D721Med (cell line): ENCODE results near the gene RPS6KA4.

Source experiments
- DNase-seq: peaks from one replicate; pipeline ENCODE4 v3.0.0; 2011; ENCODE audit warnings: low spot score; ENCODE audit not compliant: insufficient read length
- FAIRE-seq: peaks from 2 replicates; lab custom pipeline; 2011; peaks lifted over from hg19 to GRCh38; lab: Jason Lieb, UNC
- TF ChIP-seq, protein P1 (sequence below): IDR thresholded peaks from 2 replicates; pipeline ENCODE4 v1.5.1; 2012; ENCODE audit warnings: mild to moderate bottlenecking, control low read depth; ENCODE audit not compliant: insufficient read depth; ENCODE audit errors: missing control alignments

The RPS6KA4 gene

DNA sequence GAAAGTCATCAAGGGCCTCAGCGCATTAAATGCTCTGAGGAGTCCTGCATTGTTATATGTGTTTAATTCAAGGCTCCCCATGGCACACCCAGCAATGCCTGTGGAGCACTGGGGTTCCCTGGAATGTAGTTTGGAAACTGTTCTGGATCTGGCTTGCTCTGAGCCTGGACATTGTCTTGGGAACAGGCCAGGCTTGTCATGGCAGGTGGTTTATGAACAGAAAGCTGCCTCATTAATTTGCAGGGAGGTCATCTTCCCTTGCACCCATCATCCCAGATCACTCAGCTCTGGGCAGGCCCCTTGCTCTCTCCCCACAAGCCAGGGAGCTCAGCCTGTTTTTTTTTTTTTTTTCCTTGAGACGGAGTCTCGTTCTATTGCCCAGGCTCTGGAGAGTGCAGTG is 32.9 kb downstream of the RPS6KA4 start:
- TF ChIP-seq, protein P1, sequence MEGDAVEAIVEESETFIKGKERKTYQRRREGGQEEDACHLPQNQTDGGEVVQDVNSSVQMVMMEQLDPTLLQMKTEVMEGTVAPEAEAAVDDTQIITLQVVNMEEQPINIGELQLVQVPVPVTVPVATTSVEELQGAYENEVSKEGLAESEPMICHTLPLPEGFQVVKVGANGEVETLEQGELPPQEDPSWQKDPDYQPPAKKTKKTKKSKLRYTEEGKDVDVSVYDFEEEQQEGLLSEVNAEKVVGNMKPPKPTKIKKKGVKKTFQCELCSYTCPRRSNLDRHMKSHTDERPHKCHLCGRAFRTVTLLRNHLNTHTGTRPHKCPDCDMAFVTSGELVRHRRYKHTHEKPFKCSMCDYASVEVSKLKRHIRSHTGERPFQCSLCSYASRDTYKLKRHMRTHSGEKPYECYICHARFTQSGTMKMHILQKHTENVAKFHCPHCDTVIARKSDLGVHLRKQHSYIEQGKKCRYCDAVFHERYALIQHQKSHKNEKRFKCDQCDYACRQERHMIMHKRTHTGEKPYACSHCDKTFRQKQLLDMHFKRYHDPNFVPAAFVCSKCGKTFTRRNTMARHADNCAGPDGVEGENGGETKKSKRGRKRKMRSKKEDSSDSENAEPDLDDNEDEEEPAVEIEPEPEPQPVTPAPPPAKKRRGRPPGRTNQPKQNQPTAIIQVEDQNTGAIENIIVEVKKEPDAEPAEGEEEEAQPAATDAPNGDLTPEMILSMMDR, result no peak
- DNase-seq, result no peak
- FAIRE-seq, result no peak

DNA sequence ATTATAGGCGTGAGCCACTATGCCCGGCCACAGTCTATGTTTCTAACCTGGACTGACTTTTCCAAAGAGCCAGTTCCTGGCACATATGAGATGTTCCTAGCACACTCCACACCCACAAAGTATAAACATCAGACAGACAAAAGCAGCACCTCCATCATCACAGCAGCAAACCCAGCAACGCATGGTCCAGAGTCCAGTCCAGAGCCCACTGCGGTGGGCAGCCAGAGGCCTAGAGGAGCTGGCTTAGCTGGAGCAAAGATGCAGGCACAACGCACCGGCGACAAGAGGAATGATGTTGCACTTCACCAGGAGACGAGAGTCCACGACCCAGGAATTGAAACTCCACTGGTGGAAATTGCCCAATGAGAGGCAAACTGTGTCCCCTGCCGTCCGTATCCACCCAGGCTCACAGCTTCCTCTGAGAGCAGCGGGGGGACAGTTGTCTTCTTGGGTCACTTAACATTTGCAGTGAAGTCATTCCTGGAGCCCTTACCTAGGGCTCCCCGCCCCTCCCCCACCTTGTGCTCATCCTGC is 36.6 kb downstream of the RPS6KA4 start:
- DNase-seq (no peak), FAIRE-seq (no peak)
- TF ChIP-seq, protein P1, result no peak

DNA sequence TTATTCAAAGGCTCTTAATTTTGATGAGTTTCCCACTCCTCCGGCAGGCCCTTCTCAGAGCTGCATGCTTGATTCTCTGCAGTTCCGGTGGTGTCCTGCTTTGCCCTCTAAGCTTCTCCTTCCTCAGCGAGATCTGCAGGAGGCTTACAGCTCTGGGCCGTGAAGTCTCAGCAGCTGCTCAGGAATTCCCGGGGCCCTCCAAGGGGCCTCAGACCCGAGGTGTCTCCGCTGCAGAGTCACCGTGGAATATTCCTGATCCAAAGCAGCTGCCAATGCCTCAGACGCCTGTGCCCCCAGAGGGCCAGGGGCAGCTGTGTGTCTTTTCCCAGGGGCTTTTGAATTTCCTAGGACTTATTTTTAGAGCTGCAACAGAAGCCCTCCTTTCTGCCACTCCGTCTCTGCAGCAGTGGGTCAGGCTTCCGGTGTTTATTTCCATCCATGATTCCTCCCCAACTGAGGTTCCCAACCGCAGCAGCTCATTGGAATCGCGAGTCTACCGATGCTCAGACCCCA is 37.2 kb downstream of the RPS6KA4 start:
- FAIRE-seq, result no peak
- DNase-seq, result peak; percentile 67
- TF ChIP-seq, protein P1, result no peak

DNA sequence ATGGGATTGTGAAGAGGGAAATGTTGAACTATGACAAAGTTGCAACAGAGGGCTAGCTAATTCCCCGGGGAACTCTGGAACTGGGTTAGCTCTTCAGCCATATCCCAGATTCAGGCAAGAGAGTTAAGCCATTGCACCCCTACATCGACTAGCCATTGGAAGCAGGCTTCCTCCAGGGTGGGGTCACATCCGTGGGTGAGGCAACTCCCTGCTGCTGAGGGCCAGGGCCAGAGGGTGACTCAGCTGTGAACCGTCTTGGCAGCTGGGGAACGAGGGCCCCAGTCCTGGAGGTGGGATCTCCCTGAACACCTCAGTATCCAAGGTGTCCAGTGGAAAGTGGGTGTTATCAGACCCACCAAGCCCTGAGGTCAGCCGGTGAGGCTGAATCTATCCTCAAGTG is 41.1 kb downstream of the RPS6KA4 start:
- no peak for FAIRE-seq
- TF ChIP-seq, protein P1, result no peak
- DNase-seq, result no peak

DNA sequence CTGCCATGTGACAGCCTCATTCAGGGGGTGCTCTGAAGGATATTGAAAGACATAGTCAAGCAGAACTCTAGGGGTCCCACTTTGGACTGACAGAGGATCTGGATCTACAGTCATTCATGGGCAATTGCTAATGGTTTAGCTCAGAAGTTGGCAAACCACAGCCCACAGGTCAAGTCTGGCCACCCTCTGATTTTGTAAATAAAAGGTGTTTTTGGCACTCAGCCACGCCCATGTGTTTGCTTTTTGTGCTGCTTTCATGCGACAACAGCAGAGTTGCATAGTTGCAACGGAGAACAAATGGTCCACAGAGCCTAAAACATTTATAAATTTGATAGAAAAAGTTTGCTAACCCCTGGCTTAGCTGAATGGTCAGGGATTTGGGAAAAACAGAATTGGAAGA is 41.7 kb downstream of the RPS6KA4 start:
- FAIRE-seq (no peak), DNase-seq (no peak)
- TF ChIP-seq, protein P1, result no peak

DNA sequence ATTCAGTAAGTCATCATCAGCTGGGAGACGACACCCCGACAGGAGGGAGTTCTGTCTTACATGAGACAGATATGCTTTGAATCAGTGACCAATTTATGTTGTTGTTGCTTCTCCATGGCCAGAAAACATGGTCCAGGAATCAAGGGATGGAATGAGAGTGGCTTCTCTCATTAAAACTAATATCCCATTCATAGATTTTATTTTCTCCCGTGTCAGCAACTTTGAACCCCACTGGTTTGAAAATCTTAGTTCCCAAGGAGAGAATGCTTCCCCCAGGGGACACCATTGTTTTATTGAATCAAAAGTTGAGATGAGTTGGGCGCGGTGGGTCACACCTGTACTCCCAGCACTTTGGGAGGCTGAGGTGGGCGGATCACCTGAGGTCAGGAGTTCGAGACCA is 42.8 kb downstream of the RPS6KA4 start:
- no peak for FAIRE-seq
- DNase-seq, result no peak
- TF ChIP-seq, protein P1, result no peak

DNA sequence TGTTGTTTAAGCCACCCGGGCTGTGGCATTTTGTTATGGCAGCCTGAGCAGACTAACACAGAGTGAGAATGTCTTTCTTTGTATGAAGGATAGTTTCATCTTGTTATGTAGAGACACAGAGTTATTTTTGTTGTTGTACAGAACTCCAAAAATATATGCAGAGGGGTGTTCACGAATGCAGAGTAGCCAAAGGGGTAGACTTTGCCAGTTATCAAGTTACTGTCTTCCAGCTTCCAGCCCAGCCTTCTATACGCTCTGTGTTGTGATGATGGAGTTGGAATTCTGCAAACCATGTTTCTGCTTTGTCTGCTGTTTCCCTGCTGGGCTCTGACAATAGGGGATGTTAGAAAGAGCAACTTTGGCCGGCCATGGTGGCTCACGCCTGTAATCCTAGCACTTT is 44.1 kb downstream of the RPS6KA4 start:
- FAIRE-seq, result no peak

More for the DNA sequence above, 44.1 kb downstream of the RPS6KA4 start:
- DNase-seq, result no peak
- TF ChIP-seq, protein P1, result no peak
